ENCODE measurements around the gene EXOC6B.

The EXOC6B gene

GRCh38 chr2:72129681-72130340, 696.0 kb downstream of the EXOC6B start:
- no peak for DNase-seq

GRCh38 chr2:72128843-72129227, 697.0 kb downstream of the EXOC6B start:
- DNase-seq, result no peak

- DNase-seq, result no peak
Measured at GRCh38 chr2:72128059-72128842, 697.6 kb downstream of the EXOC6B start.

DNA sequence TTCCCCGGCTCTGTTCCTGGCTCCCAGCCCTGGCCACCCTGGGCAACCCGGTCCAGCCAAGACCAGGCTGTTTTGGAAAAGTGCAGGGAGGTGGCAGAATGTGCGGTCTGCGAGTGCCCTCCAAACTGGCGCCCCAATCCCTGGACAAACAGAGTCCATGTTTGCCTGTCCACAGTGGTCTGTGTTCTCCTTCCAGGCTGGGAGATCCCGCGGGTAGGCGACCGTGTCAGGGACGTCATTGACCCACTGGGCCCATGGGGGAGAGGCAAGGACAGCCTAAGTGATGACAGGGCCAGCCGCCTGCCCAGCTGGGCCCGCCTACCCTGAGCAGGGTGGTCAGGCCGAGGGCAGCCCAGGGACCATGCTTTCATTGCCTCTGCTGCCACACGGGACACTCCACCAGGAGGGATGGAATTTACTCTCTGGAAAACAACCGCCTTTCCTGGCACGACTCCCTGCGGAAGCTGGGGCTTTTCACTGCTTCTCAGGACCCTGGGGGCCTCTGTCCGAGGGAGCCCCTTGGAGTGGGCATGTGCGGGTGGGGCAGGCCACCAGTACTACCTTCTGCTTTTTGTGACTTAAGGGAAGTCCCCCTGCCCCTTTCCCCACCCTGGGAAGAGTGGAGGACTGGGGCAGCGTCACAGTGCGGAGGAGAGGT, 698.3 kb downstream of the EXOC6B start:
- DNase-seq, result no peak

GRCh38 chr2:72126186-72127100, 699.4 kb downstream of the EXOC6B start:
- DNase-seq, result peak; percentile 16

Measured in stimulated activated CD8-positive, alpha-beta memory T cell treated with anti-CD3 and anti-CD28 coated beads, Interleukin-4, amount 100 ng/mL, for 48 hours (primary cell).